Activated CD4-positive, alpha-beta memory T cell treated with anti-CD3 and anti-CD28 coated beads for 36 hours (primary cell): Measurements from ENCODE around the gene MRTO4. TPM values are rescaled to one million over a fixed set of nuclear protein-coding genes. Genes with fewer than 3 reads are reported as not detected.
"Not testable (repeated sequence)": the region's sequence is repeated elsewhere in the genome, so short reads cannot be mapped to it uniquely, and the experiment has no call there.

ENCODE experiments used
- CTCF ChIA-PET: fragments of 350-600 bp; sonication (Branson Sonifier 250); formaldehyde crosslinking; loops from one replicate; lab custom pipeline; 2021; ENCODE audit warnings: antibody characterized with exemption, inconsistent platforms; lab: Charles Lee
- POLR2A ChIA-PET: fragments of 350-600 bp; sonication (Branson Sonifier 250); formaldehyde crosslinking; loops from one replicate; lab custom pipeline; 2021; ENCODE audit warnings: antibody characterized with exemption; lab: Charles Lee
- DNase-seq: peaks from one replicate; pipeline ENCODE4 v3.0.0-alpha.2; 2020
- H3K27ac Mint-ChIP-seq: one replicate; pipeline ENCODE4 v1.8.0; 2021; ENCODE audit warnings: mixed read lengths
- H3K27me3 Mint-ChIP-seq: one replicate; pipeline ENCODE4 v1.8.0; 2021; ENCODE audit warnings: mixed read lengths
- H3K36me3 Mint-ChIP-seq: one replicate; pipeline ENCODE4 v1.8.0; 2021; ENCODE audit warnings: mixed read lengths
- H3K4me1 Mint-ChIP-seq: one replicate; pipeline ENCODE4 v1.8.0; 2021; ENCODE audit warnings: low read depth, mixed read lengths
- H3K4me3 Mint-ChIP-seq: one replicate; pipeline ENCODE4 v1.8.0; 2021; ENCODE audit warnings: mild to moderate bottlenecking, mixed read lengths
- H3K9me3 Mint-ChIP-seq: one replicate; pipeline ENCODE4 v1.8.0; 2021; ENCODE audit warnings: mixed read lengths
- intact Hi-C: fragments of 100-400 bp; cut with micrococcal nuclease; formaldehyde crosslinking; loops from one replicate; pipeline ENCODE4 v1.15.1; 2023
- total RNA-seq, 2 experiments: library from RNA; stranded (reverse); gene quantifications; one replicate each; pipeline ENCODE4 v1.2.3, GENCODE V29; 2021

The MRTO4 gene
- total RNA-seq, 2 experiments from 2014 or later = 83.0 to 83.8 TPM

DNA sequence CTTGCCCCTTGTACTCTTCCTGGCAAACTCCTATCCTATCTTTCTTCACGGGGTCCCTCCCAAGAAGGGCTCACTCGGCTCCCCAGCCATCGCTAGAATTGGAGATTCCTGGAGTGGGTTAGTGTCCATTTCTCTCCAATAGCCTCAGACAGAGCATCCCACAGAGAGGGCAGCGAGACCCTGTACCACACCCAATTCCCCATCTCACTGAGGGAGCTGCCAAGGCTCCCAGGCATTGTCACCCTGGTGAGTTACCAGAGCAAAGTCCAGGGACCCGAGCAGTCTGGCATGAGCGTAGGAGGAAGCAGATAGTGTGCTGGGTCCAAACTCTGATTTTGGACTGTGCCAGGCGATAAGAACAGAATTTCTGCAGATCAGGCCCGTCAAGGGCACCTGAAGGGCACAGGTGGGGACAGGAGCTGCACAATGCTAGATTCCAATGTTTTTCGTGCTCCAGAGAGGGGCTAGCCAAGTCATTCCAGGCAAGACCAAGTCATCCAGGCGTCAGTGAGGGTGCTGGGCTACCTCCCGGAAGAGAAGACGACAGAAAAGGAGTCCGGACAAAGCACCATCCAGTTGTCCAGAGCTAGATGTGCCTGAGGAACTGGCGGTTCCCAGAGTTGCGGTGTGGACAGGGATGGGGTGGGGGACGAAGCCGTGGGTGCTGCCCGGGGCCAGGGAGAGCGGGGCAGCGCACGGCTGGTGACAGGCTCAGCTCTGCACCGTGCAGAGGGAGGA is 21.7 kb downstream of the MRTO4 start:
- H3K36me3 Mint-ChIP-seq = peaks cover 3% of the 10 kb centered on the region
- POLR2A ChIA-PET = no interaction called here
- H3K27me3 Mint-ChIP-seq = peaks cover 15% of the 10 kb centered on the region
- peaks cover 4% of the 10 kb centered on the region for H3K9me3 Mint-ChIP-seq
- DNase-seq = no peak
- H3K4me3 Mint-ChIP-seq = no peak overlapping the region
- intact Hi-C loops = no loop called here
- CTCF ChIA-PET = no interaction called here
- H3K4me1 Mint-ChIP-seq = peaks cover 3% of the 10 kb centered on the region
- H3K27ac Mint-ChIP-seq = no peak overlapping the region

DNA sequence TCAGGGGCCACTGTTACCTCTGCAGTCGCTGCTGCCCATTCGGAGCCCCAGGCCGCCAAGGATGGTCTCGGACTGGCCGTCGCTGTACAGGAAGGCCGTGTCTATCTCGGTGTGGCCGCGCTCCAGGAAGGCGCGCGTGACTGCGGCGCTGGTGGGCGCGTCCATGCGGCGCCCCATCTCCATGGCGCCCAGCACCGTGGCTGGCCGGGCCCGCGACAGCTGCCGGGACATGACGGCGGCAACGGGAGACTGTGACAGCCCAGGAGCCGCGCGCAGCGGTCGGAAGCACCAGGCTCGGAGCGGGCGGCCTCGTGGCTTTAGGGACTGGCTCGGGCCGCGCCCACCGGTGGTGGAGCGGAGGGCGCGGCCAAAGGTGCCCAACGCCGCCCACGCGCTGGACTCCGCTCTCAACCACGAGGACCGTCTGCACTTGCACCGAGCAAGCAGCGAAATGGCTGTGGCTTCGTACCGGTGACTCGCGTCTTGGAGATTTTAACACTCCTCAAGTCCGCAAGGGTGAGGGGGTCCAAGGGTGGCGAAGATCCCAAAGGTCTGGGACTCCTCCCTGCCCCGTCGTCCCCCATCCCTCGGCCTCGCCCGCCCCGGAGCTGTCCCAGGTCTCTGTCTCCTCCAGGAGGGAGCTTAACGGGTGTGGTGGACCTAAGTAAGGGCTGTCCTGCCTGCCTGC is 22.4 kb downstream of the MRTO4 start:
- H3K4me1 Mint-ChIP-seq, H3K9me3 Mint-ChIP-seq, CTCF ChIA-PET, intact Hi-C loops, DNase-seq, H3K4me3 Mint-ChIP-seq, H3K36me3 Mint-ChIP-seq, POLR2A ChIA-PET, H3K27ac Mint-ChIP-seq: not testable (repeated sequence)
- peaks cover 15% of the 10 kb centered on the region for H3K27me3 Mint-ChIP-seq

DNA sequence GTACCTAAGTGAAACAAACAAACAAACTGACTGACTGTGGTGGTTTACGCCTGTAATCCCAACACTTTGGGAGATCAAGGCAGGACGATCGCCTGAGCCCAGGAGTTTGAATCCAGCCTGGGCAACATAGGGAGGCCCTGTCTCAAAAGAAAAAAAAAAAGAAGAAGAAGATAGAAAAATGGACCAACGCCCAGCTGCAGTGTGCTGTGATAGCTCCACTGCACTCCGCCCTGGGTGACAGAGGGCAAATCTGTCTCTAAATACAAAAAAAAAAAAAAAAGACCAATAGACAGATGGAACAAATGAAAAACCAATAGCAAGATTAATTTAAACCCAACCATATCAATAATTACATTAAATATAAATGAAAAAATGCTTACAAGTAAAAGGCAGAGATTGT is 23.0 kb downstream of the MRTO4 start:
- DNase-seq = no peak
- CTCF ChIA-PET = no interaction called here
- Mint-ChIP-seq H3K27me3 (peaks cover 15% of the 10 kb centered on the region), H3K27ac (no peak overlapping the region), H3K4me3 (no peak overlapping the region), H3K4me1 (peaks cover 3% of the 10 kb centered on the region), H3K36me3 (peaks cover 3% of the 10 kb centered on the region), H3K9me3 (peaks cover 4% of the 10 kb centered on the region)
- POLR2A ChIA-PET = no interaction called here
- intact Hi-C loops = no loop called here

- intact Hi-C loops = no loop called here
- CTCF ChIA-PET = no interaction called here
- Mint-ChIP-seq H3K27me3 (no peaks in the 10 kb centered on the region), H3K9me3 (no peaks in the 10 kb centered on the region), H3K4me3 (no peak overlapping the region), H3K27ac (no peak overlapping the region), H3K36me3 (no peaks in the 10 kb centered on the region), H3K4me1 (peaks cover 2% of the 10 kb centered on the region)
- no peak for DNase-seq
- POLR2A ChIA-PET = no interaction called here
Measured at GRCh38 chr1:19283891-19284290, 32.3 kb downstream of the MRTO4 start.

GRCh38 chr1:19284881-19285280 is 33.3 kb downstream of the MRTO4 start:
- Mint-ChIP-seq H3K4me1 (peaks cover 5% of the 10 kb centered on the region), H3K27me3 (no peaks in the 10 kb centered on the region), H3K36me3 (no peaks in the 10 kb centered on the region), H3K9me3 (no peaks in the 10 kb centered on the region), H3K27ac (no peak overlapping the region), H3K4me3 (no peak overlapping the region)
- ChIA-PET CTCF (no interaction called here), POLR2A (no interaction called here)
- DNase-seq = no peak
- intact Hi-C loops = no loop called here

DNA sequence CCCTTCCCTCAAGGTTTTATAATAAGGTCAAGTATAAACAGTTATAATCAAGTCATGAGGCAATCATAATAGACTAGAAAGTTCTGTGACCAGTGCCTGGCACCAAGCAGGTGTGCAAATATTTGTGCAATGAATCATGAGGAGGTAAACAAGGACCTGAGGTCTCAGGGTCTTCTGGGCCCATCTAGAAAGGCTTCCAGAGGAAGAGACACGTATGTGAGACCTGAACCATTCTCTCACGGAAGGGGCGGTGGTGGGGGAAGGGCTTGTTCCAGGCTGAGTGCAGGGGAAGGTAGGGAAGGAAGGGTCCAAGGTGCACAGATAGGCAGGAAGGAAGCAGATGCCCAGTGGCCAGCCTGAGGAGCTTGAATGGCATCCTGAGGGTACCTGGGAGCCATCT is 33.8 kb downstream of the MRTO4 start:
- H3K4me1 Mint-ChIP-seq, H3K27me3 Mint-ChIP-seq, POLR2A ChIA-PET, H3K27ac Mint-ChIP-seq, DNase-seq, CTCF ChIA-PET, intact Hi-C loops, H3K9me3 Mint-ChIP-seq, H3K4me3 Mint-ChIP-seq, H3K36me3 Mint-ChIP-seq: not testable (repeated sequence)

DNA sequence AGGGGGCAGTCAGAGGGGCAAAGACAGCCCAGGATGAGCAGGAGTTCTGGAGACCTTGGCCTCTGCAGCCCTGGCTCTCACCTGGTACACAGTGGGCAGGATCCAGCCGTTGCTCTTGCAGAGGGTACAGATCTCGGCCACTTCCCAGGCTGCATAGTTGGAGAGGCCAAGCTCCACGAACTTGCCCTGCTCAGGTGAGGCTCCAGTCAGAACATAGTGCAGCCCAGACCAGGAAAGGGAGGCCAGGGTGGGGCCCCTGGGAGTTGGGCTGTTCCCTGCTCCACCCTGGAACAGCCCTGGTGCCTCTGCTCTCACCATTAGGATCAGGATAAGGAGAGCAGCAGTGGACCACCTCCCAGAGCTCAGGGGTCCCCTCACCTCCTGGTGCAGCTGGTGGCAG is 34.2 kb downstream of the MRTO4 start:
- H3K4me3 Mint-ChIP-seq, H3K36me3 Mint-ChIP-seq, CTCF ChIA-PET: not testable (repeated sequence)

GRCh38 chr1:19287436-19288185 is 36.0 kb downstream of the MRTO4 start:
- H3K9me3 Mint-ChIP-seq = no peaks in the 10 kb centered on the region
- peak overlapping the region; percentile 21 for H3K4me3 Mint-ChIP-seq
- H3K4me1 Mint-ChIP-seq = peaks cover 5% of the 10 kb centered on the region
- intact Hi-C loops = no loop called here
- DNase-seq = no peak
- CTCF ChIA-PET = interaction anchor here (1.2 kb wide), 2 partner anchors 367 to 416 kb away, joined by 3 to 4 read pairs; no protein-coding TSS in a partner anchor
- H3K27ac Mint-ChIP-seq = no peak overlapping the region
- peaks cover 1% of the 10 kb centered on the region for H3K36me3 Mint-ChIP-seq
- POLR2A ChIA-PET = interaction anchor here (1.3 kb wide), 1 partner anchor 68 kb away, joined by 3 read pairs; no protein-coding TSS in a partner anchor
- H3K27me3 Mint-ChIP-seq = no peaks in the 10 kb centered on the region

More for the DNA sequence above, 34.2 kb downstream of the MRTO4 start:
- POLR2A ChIA-PET, H3K27me3 Mint-ChIP-seq, DNase-seq, H3K9me3 Mint-ChIP-seq, intact Hi-C loops, H3K4me1 Mint-ChIP-seq, H3K27ac Mint-ChIP-seq: not testable (repeated sequence)

- H3K27me3 Mint-ChIP-seq, H3K27ac Mint-ChIP-seq, H3K4me1 Mint-ChIP-seq, H3K9me3 Mint-ChIP-seq, intact Hi-C loops, H3K36me3 Mint-ChIP-seq: not testable (repeated sequence)
- ChIA-PET POLR2A (interaction anchor here (1.0 to 1.3 kb wide), 2 partner anchors 31 to 69 kb away, joined by 3 to 4 read pairs; no protein-coding TSS in a partner anchor), CTCF (interaction anchor here (0.6 to 1.2 kb wide), 4 partner anchors 23 to 415 kb away, joined by 3 to 6 read pairs (median 4); no protein-coding TSS in a partner anchor)
- DNase-seq = peak; percentile 76
- H3K4me3 Mint-ChIP-seq = peak within 1 kb of the TSS; percentile 39
Measured at GRCh38 chr1:19288324-19289241, 37.0 kb downstream of the MRTO4 start, which contains the start of gene AKR7A3. AKR7A3 (minus strand) TSS chr1:19288770; CDS start chr1:19288709, 61 bp downstream.

GRCh38 chr1:19289244-19289643 is 37.6 kb downstream of the MRTO4 start:
- Mint-ChIP-seq H3K9me3 (peaks cover 6% of the 10 kb centered on the region), H3K4me1 (peaks cover 5% of the 10 kb centered on the region), H3K27ac (no peak overlapping the region), H3K4me3 (peak overlapping the region; percentile 39), H3K27me3 (no peaks in the 10 kb centered on the region), H3K36me3 (peaks cover 3% of the 10 kb centered on the region)
- CTCF ChIA-PET = interaction anchor here (1.1 kb wide), 1 partner anchor 22 kb away, joined by 3 read pairs; no protein-coding TSS in a partner anchor
- POLR2A ChIA-PET = interaction anchor here (1.0 to 1.3 kb wide), 2 partner anchors 32 to 69 kb away, joined by 3 to 4 read pairs; no protein-coding TSS in a partner anchor
- intact Hi-C loops = no loop called here
- DNase-seq = no peak

DNA sequence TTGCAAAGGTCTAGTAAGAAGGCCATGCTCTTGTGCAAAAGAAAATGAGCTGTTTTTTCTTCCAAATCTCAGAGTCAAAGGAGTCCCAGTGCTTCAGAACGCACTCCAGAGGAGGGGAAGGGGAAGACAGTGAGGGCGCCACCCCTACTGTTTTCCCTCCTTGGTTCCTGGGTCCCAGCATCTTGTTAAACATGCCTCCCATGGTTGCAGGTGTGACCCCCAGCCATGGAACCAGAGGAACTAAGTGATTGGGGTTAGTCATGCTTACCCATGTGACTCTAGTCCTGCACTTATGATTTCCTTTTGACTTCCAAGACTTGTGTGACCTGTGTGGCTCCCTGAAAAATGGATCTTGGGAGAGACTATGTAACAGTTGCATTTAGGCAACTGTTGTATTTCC is 43.0 kb downstream of the MRTO4 start:
- no peaks in the 10 kb centered on the region for H3K27me3 Mint-ChIP-seq

More for the DNA sequence above, 43.0 kb downstream of the MRTO4 start:
- H3K4me3 Mint-ChIP-seq = no peak overlapping the region
- DNase-seq = no peak
- ChIA-PET POLR2A (no interaction called here), CTCF (no interaction called here)
- H3K4me1 Mint-ChIP-seq = no peaks in the 10 kb centered on the region
- H3K27ac Mint-ChIP-seq = no peak overlapping the region
- intact Hi-C loops = no loop called here
- H3K36me3 Mint-ChIP-seq = peaks cover 22% of the 10 kb centered on the region
- peaks cover 26% of the 10 kb centered on the region for H3K9me3 Mint-ChIP-seq
